ENCODE measurements around the gene RPS19.
"Not testable (repeated sequence)": the region's sequence is repeated elsewhere in the genome, so short reads cannot be mapped to it uniquely, and the experiment has no call there.

DNA sequence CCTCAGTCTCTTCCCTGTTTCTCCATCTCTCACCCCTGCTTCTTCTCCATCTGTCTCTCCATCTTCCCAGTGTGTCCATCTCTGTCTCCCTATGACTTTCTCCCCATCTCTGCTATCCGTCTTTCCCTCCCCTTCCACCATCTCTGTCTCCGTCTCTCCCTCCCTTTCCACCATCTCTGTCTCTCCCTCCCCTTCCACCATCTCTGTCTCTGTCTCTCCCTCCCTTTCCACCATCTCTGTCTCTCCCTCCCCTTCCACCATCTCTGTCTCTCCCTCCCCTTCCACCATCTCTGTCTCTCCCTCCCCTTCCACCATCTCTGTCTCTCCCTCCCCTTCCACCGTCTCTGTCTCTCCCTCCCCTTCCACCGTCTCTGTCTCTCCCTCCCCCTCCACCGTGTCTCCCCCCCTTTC is 54.4 kb downstream of the RPS19 start:
- TF ChIP-seq, protein P1, sequence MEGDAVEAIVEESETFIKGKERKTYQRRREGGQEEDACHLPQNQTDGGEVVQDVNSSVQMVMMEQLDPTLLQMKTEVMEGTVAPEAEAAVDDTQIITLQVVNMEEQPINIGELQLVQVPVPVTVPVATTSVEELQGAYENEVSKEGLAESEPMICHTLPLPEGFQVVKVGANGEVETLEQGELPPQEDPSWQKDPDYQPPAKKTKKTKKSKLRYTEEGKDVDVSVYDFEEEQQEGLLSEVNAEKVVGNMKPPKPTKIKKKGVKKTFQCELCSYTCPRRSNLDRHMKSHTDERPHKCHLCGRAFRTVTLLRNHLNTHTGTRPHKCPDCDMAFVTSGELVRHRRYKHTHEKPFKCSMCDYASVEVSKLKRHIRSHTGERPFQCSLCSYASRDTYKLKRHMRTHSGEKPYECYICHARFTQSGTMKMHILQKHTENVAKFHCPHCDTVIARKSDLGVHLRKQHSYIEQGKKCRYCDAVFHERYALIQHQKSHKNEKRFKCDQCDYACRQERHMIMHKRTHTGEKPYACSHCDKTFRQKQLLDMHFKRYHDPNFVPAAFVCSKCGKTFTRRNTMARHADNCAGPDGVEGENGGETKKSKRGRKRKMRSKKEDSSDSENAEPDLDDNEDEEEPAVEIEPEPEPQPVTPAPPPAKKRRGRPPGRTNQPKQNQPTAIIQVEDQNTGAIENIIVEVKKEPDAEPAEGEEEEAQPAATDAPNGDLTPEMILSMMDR (IDR thresholded peaks at IDR 0.05) = not testable (repeated sequence)
- not testable (repeated sequence) for TF ChIP-seq CHD2 (IDR thresholded peaks at IDR 0.05; ENCODE audit: low read length, partially characterized antibody); POLR2A (IDR thresholded peaks at IDR 0.05; ENCODE audit: low read length); NR3C1 (IDR thresholded peaks at IDR 0.05); SREBF2 (IDR thresholded peaks at IDR 0.05); TP53 (CRISPR knock-in tag; IDR thresholded peaks at IDR 0.05); MYC (IDR thresholded peaks at IDR 0.05; ENCODE audit: borderline replicate concordance, low read length); RAD21 (conservative IDR thresholded peaks at IDR 0.05 in 1 of 2, IDR thresholded peaks at IDR 0.05 in 1 of 2); FOSL2 (IDR thresholded peaks at IDR 0.05); FOSL2 (CRISPR knock-in tag; IDR thresholded peaks at IDR 0.05); EP300 (IDR thresholded peaks at IDR 0.05); JUN (IDR thresholded peaks at IDR 0.05)
